GM18511 (cell line): ENCODE results near the gene CNKSR1.

Source experiments
- ATAC-seq: cut with Tn5 transposase; IDR thresholded peaks from one replicate; pipeline ENCODE4 v1.9.1; 2021; ENCODE audit warnings: mild to moderate bottlenecking, moderate library complexity; ENCODE audit not compliant: unreplicated experiment

CNKSR1 gene, protein sequence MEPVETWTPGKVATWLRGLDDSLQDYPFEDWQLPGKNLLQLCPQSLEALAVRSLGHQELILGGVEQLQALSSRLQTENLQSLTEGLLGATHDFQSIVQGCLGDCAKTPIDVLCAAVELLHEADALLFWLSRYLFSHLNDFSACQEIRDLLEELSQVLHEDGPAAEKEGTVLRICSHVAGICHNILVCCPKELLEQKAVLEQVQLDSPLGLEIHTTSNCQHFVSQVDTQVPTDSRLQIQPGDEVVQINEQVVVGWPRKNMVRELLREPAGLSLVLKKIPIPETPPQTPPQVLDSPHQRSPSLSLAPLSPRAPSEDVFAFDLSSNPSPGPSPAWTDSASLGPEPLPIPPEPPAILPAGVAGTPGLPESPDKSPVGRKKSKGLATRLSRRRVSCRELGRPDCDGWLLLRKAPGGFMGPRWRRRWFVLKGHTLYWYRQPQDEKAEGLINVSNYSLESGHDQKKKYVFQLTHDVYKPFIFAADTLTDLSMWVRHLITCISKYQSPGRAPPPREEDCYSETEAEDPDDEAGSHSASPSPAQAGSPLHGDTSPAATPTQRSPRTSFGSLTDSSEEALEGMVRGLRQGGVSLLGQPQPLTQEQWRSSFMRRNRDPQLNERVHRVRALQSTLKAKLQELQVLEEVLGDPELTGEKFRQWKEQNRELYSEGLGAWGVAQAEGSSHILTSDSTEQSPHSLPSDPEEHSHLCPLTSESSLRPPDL

DNA sequence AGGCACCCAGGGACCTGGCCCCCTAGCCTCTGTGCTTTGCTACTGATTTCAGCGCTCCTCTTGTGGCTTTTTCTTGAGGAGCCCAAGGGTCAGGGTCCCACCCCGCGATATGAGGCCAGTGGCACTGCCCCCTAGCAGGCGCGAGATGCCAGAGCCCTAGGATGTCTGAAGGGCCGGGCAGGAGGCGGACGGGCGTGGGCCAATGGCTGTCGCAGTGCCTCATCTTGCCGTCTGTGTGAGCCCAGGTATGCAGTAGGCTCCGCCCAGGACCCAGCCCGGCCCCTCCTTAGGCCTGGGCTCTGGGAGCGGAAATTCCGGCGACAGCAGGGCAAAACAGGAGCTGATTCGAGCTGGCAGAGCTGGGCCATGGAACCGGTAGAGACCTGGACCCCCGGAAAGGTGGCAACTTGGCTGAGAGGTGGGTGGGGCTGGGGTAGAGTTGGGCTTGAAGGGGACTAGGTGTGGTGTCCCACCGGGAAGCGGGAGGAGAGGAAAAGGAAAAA is at the start of gene CNKSR1:
Gene CNKSR1 (plus strand): TSS at position 310 of the 503 bp plus-strand sequence. CDS start 57 bp downstream, at position 367.
- no peak for ATAC-seq

DNA sequence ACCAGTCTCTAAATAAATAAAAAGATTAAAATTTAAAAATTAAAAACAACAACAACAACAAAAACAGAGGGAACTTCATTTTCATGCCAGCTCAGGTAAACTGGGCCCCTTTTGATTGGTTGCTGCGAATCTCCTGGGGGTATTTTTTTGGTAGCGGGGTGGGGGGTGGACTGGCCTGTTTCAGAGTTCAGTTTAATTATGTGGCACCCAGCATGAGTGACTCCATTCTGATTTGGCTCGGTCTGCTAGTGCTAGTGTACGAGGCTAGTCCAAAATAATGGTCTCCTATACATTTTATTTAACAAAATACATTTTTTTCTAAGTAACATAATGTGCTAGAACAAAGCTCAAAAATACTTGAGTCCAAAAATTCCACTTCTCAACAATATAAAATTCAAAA is 47.5 kb upstream of the CNKSR1 start:
- no peak for ATAC-seq

DNA sequence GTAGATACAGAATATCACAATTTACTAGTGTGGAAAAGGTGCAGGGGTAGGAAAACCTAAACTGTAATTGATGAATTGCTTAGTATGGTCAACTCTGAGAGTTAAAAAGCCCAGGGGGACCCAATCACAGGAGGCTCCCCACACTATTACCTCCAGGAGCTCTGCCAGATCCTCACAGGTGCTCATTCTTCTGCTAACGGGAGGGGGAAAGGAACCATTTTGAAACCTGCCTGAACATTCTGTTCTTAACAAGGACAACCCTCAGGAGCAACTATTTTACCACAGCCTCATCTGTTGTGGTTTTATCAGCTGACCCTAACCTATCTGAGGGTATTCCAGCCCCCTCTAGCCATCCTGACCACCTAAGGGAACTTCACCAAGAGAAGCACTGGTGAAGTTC is 46.6 kb upstream of the CNKSR1 start:
- ATAC-seq: no peak

- no peak for ATAC-seq
Measured at GRCh38 chr1:26132128-26132833, 45.0 kb upstream of the CNKSR1 start.

DNA sequence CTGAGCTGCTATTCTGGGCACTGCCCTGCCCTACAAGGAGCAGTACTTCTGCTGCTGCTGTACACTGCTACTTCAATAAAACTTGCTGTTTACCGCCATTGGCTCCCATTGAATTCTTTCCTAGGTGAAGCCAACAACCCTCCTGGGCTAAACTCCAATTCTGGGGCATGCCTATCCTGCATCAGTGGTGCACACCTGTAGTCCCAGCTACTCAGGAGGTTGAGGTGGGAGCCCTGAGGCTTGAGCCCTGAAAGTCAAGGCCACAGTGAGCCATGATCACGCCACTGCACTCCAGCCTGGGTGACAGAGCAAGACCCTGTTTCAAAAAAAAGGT is 44.5 kb upstream of the CNKSR1 start:
- no peak for ATAC-seq

GRCh38 chr1:26134466-26134865 is 42.8 kb upstream of the CNKSR1 start:
- ATAC-seq: no peak

- no peak for ATAC-seq
Measured at GRCh38 chr1:26138974-26139558, 38.2 kb upstream of the CNKSR1 start.

GRCh38 chr1:26142159-26142558 is 35.1 kb upstream of the CNKSR1 start:
- no peak for ATAC-seq

DNA sequence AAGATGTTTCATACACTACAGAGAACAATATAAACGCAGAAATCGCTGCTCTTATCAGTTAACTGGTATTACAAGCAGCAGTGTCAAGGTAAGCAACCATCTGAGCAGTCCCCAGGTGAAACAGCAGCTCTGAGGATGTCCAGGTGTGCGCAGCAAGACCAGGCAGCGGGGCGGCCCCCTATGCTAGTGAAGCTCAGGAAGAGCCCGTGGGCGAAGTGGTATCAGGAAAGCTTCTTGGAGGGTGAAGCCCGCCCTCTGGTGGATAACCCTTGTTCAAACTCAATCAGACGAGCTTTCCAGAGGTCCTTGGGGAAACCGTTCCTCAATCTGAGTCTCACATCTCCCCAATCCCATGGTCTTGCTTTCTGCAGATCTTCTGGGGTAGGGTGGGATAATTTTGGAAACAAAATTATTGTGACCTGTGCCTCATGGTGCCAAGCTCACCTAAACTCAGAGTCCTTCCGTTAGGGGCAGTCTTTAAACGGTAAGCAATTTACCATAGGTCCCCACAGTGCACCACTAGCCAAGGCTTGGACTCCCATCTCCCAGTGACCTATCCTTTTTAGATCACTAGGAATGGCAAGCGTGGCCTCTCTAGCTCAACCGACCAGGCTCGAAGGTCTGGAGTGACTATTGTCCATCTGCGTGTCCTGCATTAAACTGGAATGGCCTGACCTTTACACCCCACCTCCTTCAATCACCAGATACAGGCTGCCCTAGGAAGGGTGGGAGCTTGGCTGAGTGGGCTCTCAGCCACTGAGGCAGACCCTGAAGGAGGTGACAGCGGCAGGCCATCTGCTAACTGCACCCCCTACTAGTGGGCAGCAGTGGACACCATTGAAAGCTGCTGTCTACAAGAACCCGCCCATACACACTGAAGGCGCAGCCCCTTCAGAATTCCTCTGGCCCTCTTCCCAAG is 32.0 kb upstream of the CNKSR1 start:
- no peak for ATAC-seq

DNA sequence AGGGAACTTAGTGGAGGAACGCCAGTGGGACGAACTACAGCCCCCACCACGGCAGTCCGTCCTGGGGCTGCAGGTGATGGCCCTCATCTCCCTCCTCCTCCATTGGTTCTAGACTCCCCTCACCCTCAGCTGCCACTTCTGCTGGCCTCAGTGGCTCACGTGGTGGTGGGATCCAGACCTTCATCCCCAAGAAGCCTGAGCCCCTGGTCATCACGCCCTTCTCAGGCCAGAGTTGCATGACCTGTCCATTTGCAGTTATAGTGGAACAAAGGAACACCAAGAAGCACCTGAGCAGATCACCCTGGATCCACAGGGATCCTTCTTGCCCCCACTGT is 31.4 kb upstream of the CNKSR1 start:
- no peak for ATAC-seq

DNA sequence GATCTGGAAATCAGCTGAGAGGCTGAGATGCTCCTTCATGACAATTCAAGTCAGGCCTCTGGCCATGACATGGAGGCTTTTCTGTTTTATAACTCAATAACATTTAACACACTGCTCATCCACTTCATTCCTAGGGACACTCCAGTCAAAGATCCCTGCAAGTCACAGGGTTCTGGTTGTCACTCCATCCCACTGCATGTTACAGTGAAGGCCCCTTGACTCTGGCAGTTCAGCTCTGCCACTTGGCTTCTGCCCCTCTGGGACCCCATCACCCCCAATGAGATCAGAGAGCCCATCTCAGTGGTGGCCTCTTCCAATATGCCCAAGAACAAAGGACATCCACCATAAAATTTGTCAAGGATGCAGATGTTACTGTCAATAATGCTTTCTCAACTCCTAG is 28.4 kb upstream of the CNKSR1 start:
- no peak for ATAC-seq

- ATAC-seq: no peak
Measured at GRCh38 chr1:26153966-26154532, 23.2 kb upstream of the CNKSR1 start.

GRCh38 chr1:26154750-26155149 is 22.5 kb upstream of the CNKSR1 start:
- ATAC-seq: no peak

GRCh38 chr1:26155370-26156284 is 21.7 kb upstream of the CNKSR1 start:
- no peak for ATAC-seq

DNA sequence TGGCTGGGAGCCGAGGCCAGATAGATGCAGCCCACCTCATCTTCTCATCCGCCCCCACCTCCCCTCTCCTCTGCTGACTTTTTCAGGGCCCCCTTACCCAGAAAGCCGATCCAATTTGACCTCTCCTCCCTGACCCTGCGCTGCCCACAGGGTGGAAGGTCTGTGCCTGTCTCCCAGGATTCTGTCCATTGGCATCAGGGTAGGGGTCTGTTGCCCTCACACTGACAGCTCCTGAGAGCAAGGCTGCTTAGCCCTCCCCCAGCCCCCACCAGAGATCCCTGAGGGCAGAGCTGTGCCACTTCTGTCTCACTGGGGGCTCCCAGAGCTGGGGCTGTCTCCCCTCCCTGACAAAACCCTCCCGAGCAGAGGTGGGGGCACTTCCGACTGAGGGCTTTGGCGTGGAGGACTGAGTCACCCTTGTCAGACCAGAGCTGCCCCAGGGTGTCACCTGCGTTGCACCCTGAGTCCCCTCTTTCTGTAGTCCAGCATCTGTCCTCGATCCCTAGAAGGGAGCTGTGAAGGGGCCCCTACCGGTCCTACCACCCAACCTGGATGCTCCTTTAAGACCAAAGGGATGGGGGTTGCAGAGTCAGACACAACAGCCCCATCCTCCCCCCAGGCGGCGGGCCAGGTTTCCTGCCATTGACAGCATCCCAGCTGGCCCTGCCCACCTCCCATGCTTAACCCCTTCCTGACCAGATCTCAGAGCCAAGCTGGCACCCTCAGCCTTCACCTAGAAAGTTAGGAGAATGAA is 20.8 kb upstream of the CNKSR1 start:
- no peak for ATAC-seq

DNA sequence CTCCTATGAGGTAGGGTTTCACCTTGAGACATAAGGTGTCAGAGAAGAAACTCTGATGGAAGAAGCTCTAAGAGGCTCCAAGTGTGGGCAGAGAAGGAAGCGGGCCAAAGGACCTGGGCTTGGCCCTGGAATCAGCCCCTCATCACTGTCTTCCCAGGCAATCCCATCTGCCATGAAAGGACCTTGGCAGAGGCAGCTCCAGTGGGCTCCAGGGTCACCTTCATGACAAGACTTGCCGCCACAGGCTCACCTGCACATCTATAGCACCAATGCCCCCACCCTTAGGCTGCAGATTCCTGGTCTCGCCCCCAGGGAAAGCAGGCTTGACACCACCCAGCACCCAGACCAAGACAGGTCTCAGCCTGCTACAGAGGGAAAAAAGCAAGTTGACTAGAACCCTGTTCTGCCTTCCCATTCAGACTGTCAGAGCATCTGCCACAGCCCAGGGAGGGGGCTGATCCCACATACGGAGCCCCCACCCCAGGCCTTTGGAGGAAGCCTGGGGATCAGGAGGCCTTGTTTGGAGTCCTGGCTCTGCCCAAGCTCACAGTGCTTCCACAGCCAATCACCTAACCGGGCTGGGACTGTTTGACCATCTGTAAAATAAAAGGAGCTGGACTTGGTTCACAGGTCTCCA is 18.9 kb upstream of the CNKSR1 start:
- ATAC-seq: no peak

GRCh38 chr1:26158908-26159742 is 18.2 kb upstream of the CNKSR1 start, which contains the start of gene FAM110D:
Gene FAM110D, plus strand, starts transcription at chr1:26159079. Its CDS starts 2,213 bp downstream, at chr1:26161292.
- no peak for ATAC-seq
